Testis (tissue), 3 donors: ENCODE results near the gene EDAR. TPM values are rescaled to one million over a fixed set of nuclear protein-coding genes. Genes with fewer than 3 reads are reported as not detected.

Experiments used
- DNase-seq: peaks from one replicate; pipeline ENCODE4 v3.0.0-alpha.2; 2019
- H3K27ac ChIP-seq, 2 donors: fragments of 200-600 bp; sonication (generic); one replicate each; pipeline ENCODE4 v1.5.1; 2019
- H3K27me3 ChIP-seq: fragments of 200-600 bp; sonication (generic); one replicate; pipeline ENCODE4 v1.5.1; 2019
- H3K36me3 ChIP-seq: fragments of 200-600 bp; sonication (generic); one replicate; pipeline ENCODE4 v1.5.1; 2017; ENCODE audit warnings: low read depth; ENCODE audit errors: missing control alignments
- H3K4me1 ChIP-seq: fragments of 200-600 bp; sonication (generic); one replicate; pipeline ENCODE4 v1.5.1; 2019
- H3K4me3 ChIP-seq, 2 donors: fragments of 200-600 bp; sonication (generic); one replicate each; pipeline ENCODE4 v1.5.1; 2017 to 2019
- H3K9me3 ChIP-seq: fragments of 200-600 bp; sonication (generic); one replicate; pipeline ENCODE4 v1.5.1; 2017
- CTCF ChIP-seq, 3 experiments: fragments of 450-650 bp in 2 of 3; fragments of 200-600 bp in 1 of 3; sonication (generic) in 1 of 3; IDR thresholded peaks; one replicate each; pipeline ENCODE4 v1.5.1; 2016 to 2019; ENCODE audit warnings: antibody characterized with exemption in 3 of 3, mild to moderate bottlenecking in 2 of 3, moderate library complexity in 1 of 3
- POLR2A ChIP-seq: fragments of 450-650 bp; IDR thresholded peaks from one replicate; pipeline ENCODE4 v1.6.1; 2017; ENCODE audit warnings: antibody characterized with exemption, mild to moderate bottlenecking, moderate library complexity
- WGBS, 2 donors: methylation state at CpG; one replicate each; pipeline ENCODE4 v1.1.5; 2018; 5-methylcytosine and 5-hydroxymethylcytosine counted together
- intact Hi-C: fragments of 100-400 bp; cut with DNase I; formaldehyde crosslinking; loops from one replicate; pipeline ENCODE4 v1.15.1; 2023; ENCODE audit warnings: low total_unique reads
- polyA plus RNA-seq: library from polyadenylated mRNA; stranded (reverse); fragments of 350-450 nt; fragmentation: Illumina TruSeq; extraction: RNeasy Lipid Tissue Mini Kit (QIAGEN cat#74804); gene quantifications from one replicate; pipeline ENCODE4 v1.2.3, GENCODE V29; 2014; ENCODE audit warnings: low read depth, low replicate concordance; ENCODE audit not compliant: insufficient read depth
- total RNA-seq, 2 donors: library from RNA; depleted of rRNA; stranded (reverse); fragments of >200 nt; gene quantifications; one replicate each; pipeline ENCODE4 v1.2.3, GENCODE V29; 2016

Gene EDAR
- total and polyA plus RNA-seq, 3 donors from 2014 or later = 0.30 to 0.74 (median 0.39) TPM

- 90 to 91% methylated on average over 12 to 13 of the region's 13 CpGs for WGBS, 2 donors
- Histone ChIP-seq H3K27me3 (no peaks in the 10 kb centered on the region), H3K9me3 (no peaks in the 10 kb centered on the region), H3K4me1 (no peaks in the 10 kb centered on the region), H3K27ac (no peak overlapping the region), H3K4me3 (no peak overlapping the region), H3K36me3 (no peaks in the 10 kb centered on the region)
- TF ChIP-seq POLR2A = no peak
- no peak for TF ChIP-seq CTCF (IDR thresholded peaks at IDR 0.05)
- intact Hi-C loops = no loop called here
- DNase-seq = no peak
These were observed 5.4 kb downstream of the EDAR start for GRCh38 chr2:108983610-108984009.

- H3K4me3 ChIP-seq = no peak overlapping the region
- TF ChIP-seq POLR2A = no peak
- TF ChIP-seq CTCF (IDR thresholded peaks at IDR 0.05) = no peak
- H3K36me3 ChIP-seq = no peaks in the 10 kb centered on the region
- intact Hi-C loops = no loop called here
- H3K27me3 ChIP-seq = no peaks in the 10 kb centered on the region
- H3K27ac ChIP-seq = no peak overlapping the region
- H3K4me1 ChIP-seq = no peaks in the 10 kb centered on the region
- H3K9me3 ChIP-seq = no peaks in the 10 kb centered on the region
- no peak for DNase-seq
- 81 to 84% methylated on average over 3 of the region's 3 CpGs for WGBS, 2 donors
These were observed 6.0 kb downstream of the EDAR start for GRCh38 chr2:108983061-108983460.

- DNase-seq = no peak
These were observed 6.8 kb downstream of the EDAR start for GRCh38 chr2:108982259-108982679.

GRCh38 chr2:108981846-108982245 is 7.2 kb downstream of the EDAR start:
- H3K27me3 ChIP-seq = no peaks in the 10 kb centered on the region
- no peak overlapping the region for H3K4me3 ChIP-seq
- no peak for TF ChIP-seq POLR2A
- no peak for TF ChIP-seq CTCF (IDR thresholded peaks at IDR 0.05)
- intact Hi-C loops = no loop called here
- WGBS, 2 donors = 57 to 66% methylated on average over 7 of the region's 7 CpGs
- H3K9me3 ChIP-seq = no peaks in the 10 kb centered on the region
- no peak for DNase-seq
- H3K27ac ChIP-seq = no peak overlapping the region
- no peaks in the 10 kb centered on the region for H3K4me1 ChIP-seq
- H3K36me3 ChIP-seq = no peaks in the 10 kb centered on the region

More at GRCh38 chr2:108982259-108982679, 6.8 kb downstream of the EDAR start:
- no peaks in the 10 kb centered on the region for H3K9me3 ChIP-seq
- H3K27me3 ChIP-seq = no peaks in the 10 kb centered on the region
- H3K36me3 ChIP-seq = no peaks in the 10 kb centered on the region
- WGBS, 2 donors = 53 to 59% methylated on average over 4 of the region's 4 CpGs
- TF ChIP-seq CTCF (IDR thresholded peaks at IDR 0.05) (no peak), POLR2A (no peak)
- H3K4me1 ChIP-seq = no peaks in the 10 kb centered on the region
- no peak overlapping the region for H3K4me3 ChIP-seq
- intact Hi-C loops = no loop called here
- H3K27ac ChIP-seq = no peak overlapping the region

GRCh38 chr2:108980076-108980475 is 8.9 kb downstream of the EDAR start:
- no peak for DNase-seq
- Histone ChIP-seq H3K4me3 (no peak overlapping the region), H3K36me3 (no peaks in the 10 kb centered on the region), H3K9me3 (no peaks in the 10 kb centered on the region), H3K4me1 (no peaks in the 10 kb centered on the region), H3K27me3 (no peaks in the 10 kb centered on the region), H3K27ac (no peak overlapping the region)
- WGBS, 2 donors = 75 to 94% methylated on average over 6 of the region's 6 CpGs
- no peak for TF ChIP-seq POLR2A
- intact Hi-C loops = no loop called here
